ENCODE results near the gene CRTC2.

Gene CRTC2

DNA sequence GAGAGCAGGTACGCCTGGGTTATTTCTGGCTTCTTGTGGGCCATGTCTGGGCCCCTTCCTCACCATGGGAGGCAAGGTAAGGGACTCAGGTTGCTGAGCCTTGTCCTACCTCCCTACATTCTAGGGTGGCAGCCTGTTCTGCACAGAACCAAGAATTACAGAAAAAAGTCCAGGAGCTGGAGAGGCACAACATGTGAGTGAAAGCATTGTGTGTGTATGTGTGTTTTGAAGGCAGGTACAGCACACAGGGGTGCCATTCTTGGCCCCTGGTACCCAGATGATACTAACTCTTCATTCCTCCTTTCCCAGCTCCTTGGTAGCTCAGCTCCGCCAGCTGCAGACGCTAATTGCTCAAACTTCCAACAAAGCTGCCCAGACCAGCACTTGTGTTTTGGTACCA, 14.7 kb upstream of the CRTC2 start:
- TF ChIP-seq SIN3A (IDR thresholded peaks at IDR 0.05; ENCODE audit: borderline replicate concordance, insufficient read depth, low read length) (no peak), POLR2AphosphoS5 (IDR thresholded peaks at IDR 0.05; ENCODE audit: low read depth, low read length) (peak; percentile 50; the same call in 1 of the 2 replicates)

GRCh38 chr1:153970346-153970745, 11.9 kb upstream of the CRTC2 start:
- TF ChIP-seq SIN3A (IDR thresholded peaks at IDR 0.05; ENCODE audit: borderline replicate concordance, insufficient read depth, low read length) (no peak), POLR2AphosphoS5 (IDR thresholded peaks at IDR 0.05; ENCODE audit: low read depth, low read length) (no peak), TAF1 (IDR thresholded peaks at IDR 0.05; ENCODE audit: borderline replicate concordance, insufficient read depth, low read length) (no peak), FOXP2 (optimal IDR thresholded peaks at IDR 0.05; ENCODE audit: borderline replicate concordance, extremely low read depth, extremely low read length, insufficient read depth) (no peak)
- TF ChIP-seq, protein P1, sequence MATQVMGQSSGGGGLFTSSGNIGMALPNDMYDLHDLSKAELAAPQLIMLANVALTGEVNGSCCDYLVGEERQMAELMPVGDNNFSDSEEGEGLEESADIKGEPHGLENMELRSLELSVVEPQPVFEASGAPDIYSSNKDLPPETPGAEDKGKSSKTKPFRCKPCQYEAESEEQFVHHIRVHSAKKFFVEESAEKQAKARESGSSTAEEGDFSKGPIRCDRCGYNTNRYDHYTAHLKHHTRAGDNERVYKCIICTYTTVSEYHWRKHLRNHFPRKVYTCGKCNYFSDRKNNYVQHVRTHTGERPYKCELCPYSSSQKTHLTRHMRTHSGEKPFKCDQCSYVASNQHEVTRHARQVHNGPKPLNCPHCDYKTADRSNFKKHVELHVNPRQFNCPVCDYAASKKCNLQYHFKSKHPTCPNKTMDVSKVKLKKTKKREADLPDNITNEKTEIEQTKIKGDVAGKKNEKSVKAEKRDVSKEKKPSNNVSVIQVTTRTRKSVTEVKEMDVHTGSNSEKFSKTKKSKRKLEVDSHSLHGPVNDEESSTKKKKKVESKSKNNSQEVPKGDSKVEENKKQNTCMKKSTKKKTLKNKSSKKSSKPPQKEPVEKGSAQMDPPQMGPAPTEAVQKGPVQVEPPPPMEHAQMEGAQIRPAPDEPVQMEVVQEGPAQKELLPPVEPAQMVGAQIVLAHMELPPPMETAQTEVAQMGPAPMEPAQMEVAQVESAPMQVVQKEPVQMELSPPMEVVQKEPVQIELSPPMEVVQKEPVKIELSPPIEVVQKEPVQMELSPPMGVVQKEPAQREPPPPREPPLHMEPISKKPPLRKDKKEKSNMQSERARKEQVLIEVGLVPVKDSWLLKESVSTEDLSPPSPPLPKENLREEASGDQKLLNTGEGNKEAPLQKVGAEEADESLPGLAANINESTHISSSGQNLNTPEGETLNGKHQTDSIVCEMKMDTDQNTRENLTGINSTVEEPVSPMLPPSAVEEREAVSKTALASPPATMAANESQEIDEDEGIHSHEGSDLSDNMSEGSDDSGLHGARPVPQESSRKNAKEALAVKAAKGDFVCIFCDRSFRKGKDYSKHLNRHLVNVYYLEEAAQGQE (IDR thresholded peaks at IDR 0.05; ENCODE audit: insufficient read depth in 1 of 2, low read depth in 2 of 2, low read length in 2 of 2), result no peak

- TF ChIP-seq, protein P1 (IDR thresholded peaks at IDR 0.05; ENCODE audit: insufficient read depth in 1 of 2, low read depth in 2 of 2, low read length in 2 of 2), result no peak
- TF ChIP-seq FOXP2 (optimal IDR thresholded peaks at IDR 0.05; ENCODE audit: borderline replicate concordance, extremely low read depth, extremely low read length, insufficient read depth), result no peak
- no peak for TF ChIP-seq SIN3A (IDR thresholded peaks at IDR 0.05; ENCODE audit: borderline replicate concordance, insufficient read depth, low read length)
- no peak for TF ChIP-seq POLR2AphosphoS5 (IDR thresholded peaks at IDR 0.05; ENCODE audit: low read depth, low read length)
- TF ChIP-seq TAF1 (IDR thresholded peaks at IDR 0.05; ENCODE audit: borderline replicate concordance, insufficient read depth, low read length), result no peak
Measured at GRCh38 chr1:153968972-153969371, 10.6 kb upstream of the CRTC2 start.

DNA sequence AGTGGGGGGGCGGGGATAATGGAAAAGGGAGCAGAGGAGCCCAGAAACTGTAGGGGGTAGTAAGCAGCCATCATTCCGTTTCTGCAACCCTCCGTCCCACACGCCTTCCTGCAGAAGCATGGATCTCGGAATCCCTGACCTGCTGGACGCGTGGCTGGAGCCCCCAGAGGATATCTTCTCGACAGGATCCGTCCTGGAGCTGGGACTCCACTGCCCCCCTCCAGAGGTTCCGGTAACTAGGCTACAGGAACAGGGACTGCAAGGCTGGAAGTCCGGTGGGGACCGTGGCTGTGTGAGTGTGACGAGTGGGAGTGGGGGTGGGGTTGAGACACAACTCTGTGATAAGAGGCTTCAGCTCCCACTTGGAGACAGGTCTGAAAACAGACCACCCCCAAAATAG, 10.0 kb upstream of the CRTC2 start:
- no peak for TF ChIP-seq TAF1 (IDR thresholded peaks at IDR 0.05; ENCODE audit: borderline replicate concordance, insufficient read depth, low read length)
- no peak for TF ChIP-seq POLR2AphosphoS5 (IDR thresholded peaks at IDR 0.05; ENCODE audit: low read depth, low read length)
- TF ChIP-seq, protein P1 (IDR thresholded peaks at IDR 0.05; ENCODE audit: insufficient read depth in 1 of 2, low read depth in 2 of 2, low read length in 2 of 2), result no peak

GRCh38 chr1:153968000-153968363, 9.6 kb upstream of the CRTC2 start:
- TF ChIP-seq, protein P1 (IDR thresholded peaks at IDR 0.05; ENCODE audit: insufficient read depth in 1 of 2, low read depth in 2 of 2, low read length in 2 of 2), result no peak
- TF ChIP-seq SIN3A (IDR thresholded peaks at IDR 0.05; ENCODE audit: borderline replicate concordance, insufficient read depth, low read length), result no peak; the same call in 1 of the 2 replicates
- no peak for TF ChIP-seq TAF1 (IDR thresholded peaks at IDR 0.05; ENCODE audit: borderline replicate concordance, insufficient read depth, low read length)
- no peak for TF ChIP-seq FOXP2 (optimal IDR thresholded peaks at IDR 0.05; ENCODE audit: borderline replicate concordance, extremely low read depth, extremely low read length, insufficient read depth)
- no peak for TF ChIP-seq POLR2AphosphoS5 (IDR thresholded peaks at IDR 0.05; ENCODE audit: low read depth, low read length)
